ACC112 (cell line): ENCODE results near the gene RNF38.
"Not testable (repeated sequence)": the region's sequence is repeated elsewhere in the genome, so short reads cannot be mapped to it uniquely, and the experiment has no call there.

Source experiments
- H2AFZ ChIP-seq: fragments of 200-600 bp; sonication (generic); one replicate; pipeline ENCODE4 v1.6.0; 2017; ENCODE audit warnings: antibody characterized with exemption, low read length; ENCODE audit not compliant: unreplicated experiment
- H3K27ac ChIP-seq: fragments of 200-600 bp; sonication (generic); 2 replicates; pipeline ENCODE4 v1.5.1; 2014; ENCODE audit warnings: low read depth, mild to moderate bottlenecking, antibody characterized with exemption, low read length, moderate library complexity
- H3K27me3 ChIP-seq: fragments of 200-600 bp; sonication (generic); 2 replicates; pipeline ENCODE4 v1.6.1; 2014; ENCODE audit warnings: mild to moderate bottlenecking, antibody characterized with exemption, low read length, moderate library complexity, mixed read lengths; ENCODE audit not compliant: insufficient read depth
- H3K36me3 ChIP-seq: fragments of 200-600 bp; sonication (generic); 2 replicates; pipeline ENCODE4 v1.6.1; 2016; ENCODE audit warnings: mild to moderate bottlenecking, antibody characterized with exemption, low read length, moderate library complexity, mixed read lengths; ENCODE audit not compliant: insufficient read depth
- H3K4me1 ChIP-seq: fragments of 200-600 bp; sonication (generic); one replicate; pipeline ENCODE4 v1.6.1; 2016; ENCODE audit warnings: low read length, mixed read lengths; ENCODE audit not compliant: insufficient read depth, unreplicated experiment, control insufficient read depth
- H3K4me3 ChIP-seq: fragments of 200-600 bp; sonication (generic); 2 replicates; pipeline ENCODE4 v1.5.1; 2014; ENCODE audit warnings: mild to moderate bottlenecking, low read depth, low read length
- H3K79me2 ChIP-seq: fragments of 200-600 bp; sonication (generic); one replicate; pipeline ENCODE4 v1.6.0; 2016; ENCODE audit warnings: low read length; ENCODE audit not compliant: control insufficient read depth, unreplicated experiment, insufficient read depth

The RNF38 gene

GRCh38 chr9:36318212-36318802, 81.8 kb downstream of the RNF38 start:
- Histone ChIP-seq H2AFZ (no peak overlapping the region), H3K4me1 (no peaks in the 10 kb centered on the region), H3K4me3 (no peak overlapping the region), H3K36me3 (no peaks in the 10 kb centered on the region), H3K27me3 (no peaks in the 10 kb centered on the region), H3K79me2 (no peaks in the 10 kb centered on the region), H3K27ac (no peak overlapping the region)

GRCh38 chr9:36317766-36318165, 82.3 kb downstream of the RNF38 start:
- no peak overlapping the region for H3K4me3 ChIP-seq
- no peaks in the 10 kb centered on the region for H3K27me3 ChIP-seq
- no peak overlapping the region for H2AFZ ChIP-seq
- H3K79me2 ChIP-seq = no peaks in the 10 kb centered on the region
- no peaks in the 10 kb centered on the region for H3K4me1 ChIP-seq
- no peak overlapping the region for H3K27ac ChIP-seq
- H3K36me3 ChIP-seq = no peaks in the 10 kb centered on the region

- no peak overlapping the region for H3K27ac ChIP-seq
- H3K4me1 ChIP-seq = no peaks in the 10 kb centered on the region
- no peak overlapping the region for H3K4me3 ChIP-seq
Measured at GRCh38 chr9:36316611-36317317, 83.3 kb downstream of the RNF38 start.

GRCh38 chr9:36316049-36316448, 84.0 kb downstream of the RNF38 start:
- Histone ChIP-seq H3K27ac (no peak overlapping the region), H3K4me3 (no peak overlapping the region), H3K4me1 (no peaks in the 10 kb centered on the region), H2AFZ (no peak overlapping the region), H3K27me3 (no peaks in the 10 kb centered on the region), H3K79me2 (no peaks in the 10 kb centered on the region), H3K36me3 (no peaks in the 10 kb centered on the region)

More at GRCh38 chr9:36316611-36317317, 83.3 kb downstream of the RNF38 start:
- no peak overlapping the region for H2AFZ ChIP-seq
- H3K79me2 ChIP-seq = no peaks in the 10 kb centered on the region
- no peaks in the 10 kb centered on the region for H3K27me3 ChIP-seq
- H3K36me3 ChIP-seq = no peaks in the 10 kb centered on the region

- no peak overlapping the region for H3K4me3 ChIP-seq
- H3K4me1 ChIP-seq = no peaks in the 10 kb centered on the region
Measured at GRCh38 chr9:36315283-36315682, 84.8 kb downstream of the RNF38 start.

GRCh38 chr9:36314740-36315139, 85.3 kb downstream of the RNF38 start:
- Histone ChIP-seq H2AFZ (no peak overlapping the region), H3K27ac (no peak overlapping the region), H3K4me1 (no peaks in the 10 kb centered on the region), H3K79me2 (no peaks in the 10 kb centered on the region), H3K4me3 (no peak overlapping the region), H3K27me3 (no peaks in the 10 kb centered on the region), H3K36me3 (no peaks in the 10 kb centered on the region)

More at GRCh38 chr9:36315283-36315682, 84.8 kb downstream of the RNF38 start:
- Histone ChIP-seq H3K27me3 (no peaks in the 10 kb centered on the region), H2AFZ (no peak overlapping the region), H3K36me3 (no peaks in the 10 kb centered on the region), H3K27ac (no peak overlapping the region), H3K79me2 (no peaks in the 10 kb centered on the region)

GRCh38 chr9:36306471-36307306, 93.4 kb downstream of the RNF38 start:
- no peaks in the 10 kb centered on the region for H3K27me3 ChIP-seq
- no peaks in the 10 kb centered on the region for H3K36me3 ChIP-seq
- H3K27ac ChIP-seq = no peak overlapping the region
- H3K4me3 ChIP-seq = no peak overlapping the region
- no peak overlapping the region for H2AFZ ChIP-seq
- no peaks in the 10 kb centered on the region for H3K79me2 ChIP-seq
- H3K4me1 ChIP-seq = no peaks in the 10 kb centered on the region

- H3K27ac ChIP-seq, H3K27me3 ChIP-seq, H3K4me3 ChIP-seq, H3K36me3 ChIP-seq, H3K79me2 ChIP-seq, H2AFZ ChIP-seq, H3K4me1 ChIP-seq: not testable (repeated sequence)
Measured at GRCh38 chr9:36304366-36304765, 95.7 kb downstream of the RNF38 start.

GRCh38 chr9:36301227-36301626, 98.8 kb downstream of the RNF38 start:
- H3K36me3 ChIP-seq = no peaks in the 10 kb centered on the region
- H3K4me3 ChIP-seq = no peak overlapping the region
- H3K27ac ChIP-seq = no peak overlapping the region

GRCh38 chr9:36298566-36298965, 101.5 kb downstream of the RNF38 start:
- Histone ChIP-seq H3K27me3 (no peaks in the 10 kb centered on the region), H3K27ac (no peak overlapping the region), H3K4me1 (no peaks in the 10 kb centered on the region), H2AFZ (no peak overlapping the region), H3K36me3 (no peaks in the 10 kb centered on the region), H3K4me3 (no peak overlapping the region), H3K79me2 (no peaks in the 10 kb centered on the region)

More at GRCh38 chr9:36301227-36301626, 98.8 kb downstream of the RNF38 start:
- Histone ChIP-seq H3K4me1 (no peaks in the 10 kb centered on the region), H3K79me2 (no peaks in the 10 kb centered on the region), H2AFZ (no peak overlapping the region), H3K27me3 (no peaks in the 10 kb centered on the region)
